ENCODE results near the gene RAG2.
"Not testable (repeated sequence)": the region's sequence is repeated elsewhere in the genome, so short reads cannot be mapped to it uniquely, and the experiment has no call there.

RAG2 gene

GRCh38 chr11:36564376-36565030 is 33.5 kb downstream of the RAG2 start:
- Histone ChIP-seq H3K4me2 (no peak overlapping the region), H3K79me2 (ENCODE audit: insufficient read depth, low read depth) (no peaks in the 10 kb centered on the region), H3K27ac (no peak overlapping the region), H4K20me1 (ENCODE audit: insufficient read depth) (no peaks in the 10 kb centered on the region), H3K36me3 (ENCODE audit: insufficient read depth) (no peaks in the 10 kb centered on the region), H3K27me3 (ENCODE audit: insufficient read depth, low read depth) (no peaks in the 10 kb centered on the region), H3K4me3 (IDR thresholded peaks at IDR 0.05; ENCODE audit: insufficient read depth, low read depth, low read length) (no peak overlapping the region), H2AFZ (ENCODE audit: low read depth) (no peak overlapping the region), H3K9ac (no peak overlapping the region), H3K4me1 (ENCODE audit: low read depth, poor library complexity, severe bottlenecking) (no peaks in the 10 kb centered on the region)
- peak; percentile 83 for TF ChIP-seq CTCF (conservative IDR thresholded peaks at IDR 0.05; ENCODE audit: low read depth, low read length)

GRCh38 chr11:36558571-36559413 is 39.2 kb downstream of the RAG2 start:
- no peak overlapping the region for H3K9ac ChIP-seq
- no peaks in the 10 kb centered on the region for H3K36me3 ChIP-seq (ENCODE audit: insufficient read depth)
- no peaks in the 10 kb centered on the region for H3K79me2 ChIP-seq (ENCODE audit: insufficient read depth, low read depth)
- H3K27ac ChIP-seq: no peak overlapping the region
- H4K20me1 ChIP-seq (ENCODE audit: insufficient read depth): no peaks in the 10 kb centered on the region
- no peak overlapping the region for H3K4me2 ChIP-seq
- no peaks in the 10 kb centered on the region for H3K27me3 ChIP-seq (ENCODE audit: insufficient read depth, low read depth)
- no peak overlapping the region for H3K4me3 ChIP-seq (IDR thresholded peaks at IDR 0.05; ENCODE audit: insufficient read depth, low read depth, low read length)
- TF ChIP-seq CTCF (conservative IDR thresholded peaks at IDR 0.05; ENCODE audit: low read depth, low read length): no peak
- H3K4me1 ChIP-seq (ENCODE audit: low read depth, poor library complexity, severe bottlenecking): no peaks in the 10 kb centered on the region
- no peak overlapping the region for H2AFZ ChIP-seq (ENCODE audit: low read depth)

GRCh38 chr11:36557991-36558390 is 40.0 kb downstream of the RAG2 start:
- Histone ChIP-seq H3K36me3 (ENCODE audit: insufficient read depth) (no peaks in the 10 kb centered on the region), H3K4me2 (no peak overlapping the region), H3K4me1 (ENCODE audit: low read depth, poor library complexity, severe bottlenecking) (no peaks in the 10 kb centered on the region), H3K4me3 (IDR thresholded peaks at IDR 0.05; ENCODE audit: insufficient read depth, low read depth, low read length) (no peak overlapping the region), H3K27ac (no peak overlapping the region), H3K79me2 (ENCODE audit: insufficient read depth, low read depth) (no peaks in the 10 kb centered on the region), H2AFZ (ENCODE audit: low read depth) (no peak overlapping the region), H4K20me1 (ENCODE audit: insufficient read depth) (no peaks in the 10 kb centered on the region), H3K27me3 (ENCODE audit: insufficient read depth, low read depth) (no peaks in the 10 kb centered on the region), H3K9ac (no peak overlapping the region)
- TF ChIP-seq CTCF (conservative IDR thresholded peaks at IDR 0.05; ENCODE audit: low read depth, low read length): no peak

GRCh38 chr11:36557390-36557789 is 40.6 kb downstream of the RAG2 start:
- H2AFZ ChIP-seq (ENCODE audit: low read depth); H4K20me1 ChIP-seq (ENCODE audit: insufficient read depth); H3K4me3 ChIP-seq (IDR thresholded peaks at IDR 0.05; ENCODE audit: insufficient read depth, low read depth, low read length); H3K27me3 ChIP-seq (ENCODE audit: insufficient read depth, low read depth); H3K27ac ChIP-seq; H3K4me2 ChIP-seq; H3K9ac ChIP-seq; H3K4me1 ChIP-seq (ENCODE audit: low read depth, poor library complexity, severe bottlenecking); H3K79me2 ChIP-seq (ENCODE audit: insufficient read depth, low read depth); H3K36me3 ChIP-seq (ENCODE audit: insufficient read depth): not testable (repeated sequence)
